ENCODE results near the gene ST6GALNAC6. TPM values are rescaled to one million over a fixed set of nuclear protein-coding genes. Genes with fewer than 3 reads are reported as not detected.

The ST6GALNAC6 gene
- polyA plus RNA-seq, 2 of the 4 experiments (the other 2 are of a cell fraction), result 8.2 to 25.2 TPM

- ChIA-PET CTCF (interaction anchor here (0.7 to 3.2 kb wide), 7 partner anchors 10 to 130 kb away, joined by 3 to 14 read pairs (median 3); no protein-coding TSS in a partner anchor), POLR2A (no interaction called here)
- WGBS (ENCODE audit: missing lambda C conversion rate), result 73% methylated on average over 12 of the region's 17 CpGs
These were observed 63.3 kb downstream of the ST6GALNAC6 start for GRCh38 chr9:127835991-127836516.

More at GRCh38 chr9:127835991-127836516, 63.3 kb downstream of the ST6GALNAC6 start:
- H3K4me3 ChIP-seq, result no peak overlapping the region
- no peaks in the 10 kb centered on the region for H3K9me3 ChIP-seq
- TF ChIP-seq USF2 (IDR thresholded peaks at IDR 0.05) (no peak), RNF2 (IDR thresholded peaks at IDR 0.05; ENCODE audit: borderline replicate concordance, low read depth) (no peak), HOXB5 (CRISPR knock-in tag; IDR thresholded peaks at IDR 0.05) (no peak), NPAS2 (CRISPR knock-in tag; IDR thresholded peaks at IDR 0.05; ENCODE audit: borderline replicate concordance) (no peak), ESRRA (IDR thresholded peaks at IDR 0.05; ENCODE audit: borderline replicate concordance, low read length) (no peak), FOXS1 (CRISPR knock-in tag; IDR thresholded peaks at IDR 0.05) (no peak), CEBPB (IDR thresholded peaks at IDR 0.05) (no peak), ATOH8 (CRISPR knock-in tag; IDR thresholded peaks at IDR 0.05; ENCODE audit: low read depth) (no peak), EP300 (IDR thresholded peaks at IDR 0.05) (no peak), POLR2A (IDR thresholded peaks at IDR 0.05; ENCODE audit: low read length) (no peak), POLR2AphosphoS2 (conservative IDR thresholded peaks at IDR 0.05; ENCODE audit: low read length) (no peak), REST (IDR thresholded peaks at IDR 0.05) (no peak), HEYL (CRISPR knock-in tag; IDR thresholded peaks at IDR 0.05) (no peak), EHF (CRISPR knock-in tag; IDR thresholded peaks at IDR 0.05) (no peak)
- H3K4me1 ChIP-seq, result peaks cover 12% of the 10 kb centered on the region; the same call in 2 of the 3 replicates
- H3K4me2 ChIP-seq, result no peak overlapping the region
- 0 out of 6 replicates have a peak overlapping the region, but pooled peaks of 1 of the 2 experiments have one; percentile 29 for H3K27ac ChIP-seq
- DNase-seq (ENCODE audit: low read depth in 1 of 2, low spot score in 1 of 2) (no peak), FAIRE-seq (no peak), ATAC-seq (no peak)

Small RNAs within 50 kb of the gene (small RNA-seq; reads per million reads assigned to genes)
- gene MIR4672 (0 to 4.5 (median 0.19) reads per million in 6 experiments), gene RNA5SP296 (0 reads per million in 6 experiments)

Other genes with a start within 250 kb of the ST6GALNAC6 start
- 0.04 TPM in 1 of 2 replicates, not detected in the other for gene CFAP157, start 192.6 kb downstream of the ST6GALNAC6 start, polyA plus RNA-seq (2011; rRNA removed)
- gene CFAP157, start 192.6 kb downstream of the ST6GALNAC6 start, polyA plus RNA-seq (2017; fragmentation: RNase III; extraction: RNeasy Plus Mini Kit Qiagen cat#74134 plus additional on column Dnase treatment), result 0.04 TPM in 1 of 3 replicates, not detected in the others
- 3.5 and 5.1 TPM in 2 replicates for gene PTRH1, start 183.9 kb downstream of the ST6GALNAC6 start, polyA plus RNA-seq (2011; rRNA removed)
- 9.9 to 12.6 TPM (median 11.4 TPM) in 3 replicates for gene PTRH1, start 183.9 kb downstream of the ST6GALNAC6 start, polyA plus RNA-seq (2017; fragmentation: RNase III; extraction: RNeasy Plus Mini Kit Qiagen cat#74134 plus additional on column Dnase treatment)
- 0.03 TPM in 1 of 2 replicates, not detected in the other for gene TTC16, start 183.5 kb downstream of the ST6GALNAC6 start, polyA plus RNA-seq (2011; rRNA removed)
- gene TTC16, start 183.5 kb downstream of the ST6GALNAC6 start, polyA plus RNA-seq (2017; fragmentation: RNase III; extraction: RNeasy Plus Mini Kit Qiagen cat#74134 plus additional on column Dnase treatment), result not detected in 3 replicates
- 4.9 and 5.5 TPM in 2 replicates for gene TOR2A, start 164.3 kb downstream of the ST6GALNAC6 start, polyA plus RNA-seq (2011; rRNA removed)
- gene TOR2A, start 164.3 kb downstream of the ST6GALNAC6 start, polyA plus RNA-seq (2017; fragmentation: RNase III; extraction: RNeasy Plus Mini Kit Qiagen cat#74134 plus additional on column Dnase treatment), result 9.4 to 9.6 TPM (median 9.5 TPM) in 3 replicates
- 0.06 and 0.11 TPM in 2 replicates for gene SH2D3C, start 120.9 kb downstream of the ST6GALNAC6 start, polyA plus RNA-seq (2011; rRNA removed)
- 0.04 to 0.08 TPM (median 0.06 TPM) in 3 replicates for gene SH2D3C, start 120.9 kb downstream of the ST6GALNAC6 start, polyA plus RNA-seq (2017; fragmentation: RNase III; extraction: RNeasy Plus Mini Kit Qiagen cat#74134 plus additional on column Dnase treatment)
- 45.7 and 46.7 TPM in 2 replicates for gene CDK9, start 113.6 kb downstream of the ST6GALNAC6 start, polyA plus RNA-seq (2011; rRNA removed)
- 35.3 to 46.2 TPM (median 43.8 TPM) in 3 replicates for gene CDK9, start 113.6 kb downstream of the ST6GALNAC6 start, polyA plus RNA-seq (2017; fragmentation: RNase III; extraction: RNeasy Plus Mini Kit Qiagen cat#74134 plus additional on column Dnase treatment)
- gene FPGS, start 96.7 kb downstream of the ST6GALNAC6 start, polyA plus RNA-seq (2011; rRNA removed), result 28.8 and 33.4 TPM in 2 replicates
- 48.5 to 54.3 TPM (median 48.5 TPM) in 3 replicates for gene FPGS, start 96.7 kb downstream of the ST6GALNAC6 start, polyA plus RNA-seq (2017; fragmentation: RNase III; extraction: RNeasy Plus Mini Kit Qiagen cat#74134 plus additional on column Dnase treatment)
- not detected in 2 replicates for gene ENG, start 44.9 kb downstream of the ST6GALNAC6 start, polyA plus RNA-seq (2011; rRNA removed)
- 0.03 to 0.15 TPM (median 0.08 TPM) in 3 replicates for gene ENG, start 44.9 kb downstream of the ST6GALNAC6 start, polyA plus RNA-seq (2017; fragmentation: RNase III; extraction: RNeasy Plus Mini Kit Qiagen cat#74134 plus additional on column Dnase treatment)
- gene AK1, start 21.9 kb downstream of the ST6GALNAC6 start, polyA plus RNA-seq (2011; rRNA removed), result 30.0 and 33.6 TPM in 2 replicates
- gene AK1, start 21.9 kb downstream of the ST6GALNAC6 start, polyA plus RNA-seq (2017; fragmentation: RNase III; extraction: RNeasy Plus Mini Kit Qiagen cat#74134 plus additional on column Dnase treatment), result 31.9 to 38.2 TPM (median 31.9 TPM) in 3 replicates
- gene ST6GALNAC4, start 17.4 kb upstream of the ST6GALNAC6 start, polyA plus RNA-seq (2011; rRNA removed), result 11.0 and 12.5 TPM in 2 replicates
- gene ST6GALNAC4, start 17.4 kb upstream of the ST6GALNAC6 start, polyA plus RNA-seq (2017; fragmentation: RNase III; extraction: RNeasy Plus Mini Kit Qiagen cat#74134 plus additional on column Dnase treatment), result 18.1 to 25.4 TPM (median 24.8 TPM) in 3 replicates
- 1.8 and 2.4 TPM in 2 replicates for gene PIP5KL1, start 31.2 kb upstream of the ST6GALNAC6 start, polyA plus RNA-seq (2011; rRNA removed)
- gene PIP5KL1, start 31.2 kb upstream of the ST6GALNAC6 start, polyA plus RNA-seq (2017; fragmentation: RNase III; extraction: RNeasy Plus Mini Kit Qiagen cat#74134 plus additional on column Dnase treatment), result 2.0 to 3.7 TPM (median 2.5 TPM) in 3 replicates
- gene DPM2, start 38.3 kb upstream of the ST6GALNAC6 start, polyA plus RNA-seq (2011; rRNA removed), result 41.9 and 48.8 TPM in 2 replicates
- gene DPM2, start 38.3 kb upstream of the ST6GALNAC6 start, polyA plus RNA-seq (2017; fragmentation: RNase III; extraction: RNeasy Plus Mini Kit Qiagen cat#74134 plus additional on column Dnase treatment), result 45.9 to 50.1 TPM (median 46.3 TPM) in 3 replicates
- gene EEIG1, start 81.4 kb upstream of the ST6GALNAC6 start, polyA plus RNA-seq (2011; rRNA removed), result 24.4 and 30.3 TPM in 2 replicates
- gene EEIG1, start 81.4 kb upstream of the ST6GALNAC6 start, polyA plus RNA-seq (2017; fragmentation: RNase III; extraction: RNeasy Plus Mini Kit Qiagen cat#74134 plus additional on column Dnase treatment), result 24.1 to 33.0 TPM (median 31.5 TPM) in 3 replicates
- 6.0 and 7.8 TPM in 2 replicates for gene NAIF1, start 167.7 kb upstream of the ST6GALNAC6 start, polyA plus RNA-seq (2011; rRNA removed)
- 6.8 to 7.6 TPM (median 7.5 TPM) in 3 replicates for gene NAIF1, start 167.7 kb upstream of the ST6GALNAC6 start, polyA plus RNA-seq (2017; fragmentation: RNase III; extraction: RNeasy Plus Mini Kit Qiagen cat#74134 plus additional on column Dnase treatment)
- gene SLC25A25, start 168.6 kb upstream of the ST6GALNAC6 start, polyA plus RNA-seq (2011; rRNA removed), result 7.0 TPM in 2 replicates
- 6.5 to 7.0 TPM (median 7.0 TPM) in 3 replicates for gene SLC25A25, start 168.6 kb upstream of the ST6GALNAC6 start, polyA plus RNA-seq (2017; fragmentation: RNase III; extraction: RNeasy Plus Mini Kit Qiagen cat#74134 plus additional on column Dnase treatment)
- 79.8 and 94.5 TPM in 2 replicates for gene PTGES2, start 228.1 kb upstream of the ST6GALNAC6 start, polyA plus RNA-seq (2011; rRNA removed)
- 92.6 to 97.2 TPM (median 94.1 TPM) in 3 replicates for gene PTGES2, start 228.1 kb upstream of the ST6GALNAC6 start, polyA plus RNA-seq (2017; fragmentation: RNase III; extraction: RNeasy Plus Mini Kit Qiagen cat#74134 plus additional on column Dnase treatment)
- gene LCN2, start 249.8 kb upstream of the ST6GALNAC6 start, polyA plus RNA-seq (2011; rRNA removed), result 11.9 and 18.1 TPM in 2 replicates
- gene LCN2, start 249.8 kb upstream of the ST6GALNAC6 start, polyA plus RNA-seq (2017; fragmentation: RNase III; extraction: RNeasy Plus Mini Kit Qiagen cat#74134 plus additional on column Dnase treatment), result 2.3 to 3.0 TPM (median 2.6 TPM) in 3 replicates